M059J (cell line): Measurements from ENCODE around the gene FAM236C. TPM values are rescaled to one million over a fixed set of nuclear protein-coding genes. Genes with fewer than 3 reads are reported as not detected.
"Not testable (repeated sequence)": the region's sequence is repeated elsewhere in the genome, so short reads cannot be mapped to it uniquely, and the experiment has no call there.

ENCODE experiments used
- DNase-seq: peaks from one replicate; pipeline ENCODE4 v3.0.0-alpha.2; 2012; ENCODE audit warnings: low read depth
- total RNA-seq: library from RNA; depleted of rRNA; stranded (reverse); fragments of >200 nt; shearing (Covaris generic); gene quantifications from 2 replicates; pipeline ENCODE4 v1.2.3, GENCODE V29; 2014; rRNA removed

The FAM236C gene
- not detected in 2 replicates for total RNA-seq

DNA sequence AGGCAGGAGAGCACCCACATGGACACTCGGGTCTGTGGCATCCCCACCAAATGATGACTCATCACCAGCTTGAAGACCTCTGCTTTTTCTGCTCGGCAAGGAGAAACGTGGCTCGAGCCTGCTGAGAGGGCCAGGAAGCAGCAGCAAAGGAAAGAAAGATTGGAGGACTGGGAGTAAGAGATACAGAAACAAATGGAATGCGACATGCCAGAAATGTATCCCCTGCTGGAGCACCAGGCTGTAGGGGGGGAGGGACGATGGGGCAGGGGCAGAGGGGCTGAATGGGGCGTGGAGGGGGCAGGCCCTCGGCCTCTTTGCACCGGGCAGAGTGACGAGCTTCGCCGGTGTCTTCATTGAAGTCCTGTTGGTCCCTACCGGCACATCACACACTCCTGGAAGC, at the start of gene FAM236C:
Gene FAM236C, plus strand, starts transcription at position 301 of the 400 bp plus-strand sequence. CDS start 100 bp downstream, outside the sequence.
- DNase-seq, result not testable (repeated sequence)

DNA sequence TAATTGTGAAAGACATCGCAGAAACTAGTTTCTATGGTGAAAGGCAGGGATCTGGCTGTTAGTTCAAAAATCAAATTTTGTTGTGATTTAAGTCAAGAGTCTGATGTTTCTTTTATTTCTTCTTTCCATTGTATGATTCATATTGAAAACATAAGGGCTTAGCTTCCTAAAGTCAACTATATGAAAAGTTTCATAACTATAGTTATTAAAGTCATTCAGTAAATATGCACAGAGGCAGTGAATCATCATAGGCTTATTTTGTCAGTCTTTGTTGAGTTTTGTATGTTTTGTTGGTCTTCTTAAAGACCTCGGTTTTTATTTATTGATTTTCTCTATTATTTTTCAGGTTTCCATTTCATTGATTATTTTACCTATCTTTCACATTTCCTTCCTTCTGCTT, 29.5 kb upstream of the FAM236C start:
- DNase-seq, result not testable (repeated sequence)

DNA sequence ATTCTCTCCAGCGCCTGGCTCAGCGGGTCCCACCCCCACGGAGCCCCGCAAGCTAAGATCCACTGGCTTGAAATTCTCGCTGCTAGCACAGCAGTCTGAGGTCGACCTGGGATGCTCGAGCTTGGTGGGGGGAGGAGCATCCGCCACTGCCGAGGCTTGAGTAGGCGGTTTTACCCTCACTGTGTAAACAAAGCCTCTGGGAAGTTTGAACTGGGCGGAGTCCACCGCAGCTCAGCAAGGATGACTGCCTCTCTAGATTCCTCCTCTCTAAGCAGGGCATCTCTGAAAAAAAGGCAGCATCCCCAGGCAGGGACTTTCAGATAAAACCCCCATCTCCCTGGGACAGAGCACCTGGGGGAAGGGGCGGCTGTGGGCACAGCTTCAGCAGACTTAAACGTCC, 22.7 kb upstream of the FAM236C start:
- not testable (repeated sequence) for DNase-seq

DNA sequence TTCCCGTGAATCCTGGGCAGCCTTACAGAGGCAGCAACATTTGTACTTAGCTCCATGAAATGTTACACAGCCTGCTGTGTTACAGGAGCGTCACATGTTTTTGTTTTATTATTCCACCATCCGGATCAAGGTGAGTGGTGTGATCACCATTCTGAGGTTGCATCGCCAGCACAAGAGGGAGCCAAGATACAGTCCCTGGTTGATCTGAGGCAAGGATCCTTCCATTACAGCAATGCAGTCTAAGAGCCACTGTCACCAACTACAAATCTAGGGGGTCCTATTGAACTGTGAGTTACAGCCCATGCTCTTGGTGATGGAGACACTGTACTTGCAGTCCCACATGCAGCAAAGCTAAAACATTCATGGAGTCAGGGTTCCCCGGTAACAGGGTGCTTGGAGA, 3.7 kb downstream of the FAM236C start:
- not testable (repeated sequence) for DNase-seq

- not testable (repeated sequence) for DNase-seq
Measured at GRCh38 chrX:72932283-72932682, 19.9 kb downstream of the FAM236C start.

GRCh38 chrX:72936455-72936854, 24.0 kb downstream of the FAM236C start:
- DNase-seq, result not testable (repeated sequence)

GRCh38 chrX:72936882-72937455, 24.6 kb downstream of the FAM236C start:
- DNase-seq, result not testable (repeated sequence)

- not testable (repeated sequence) for DNase-seq
Measured at GRCh38 chrX:72937906-72938305, 25.5 kb downstream of the FAM236C start, which contains the start of gene FAM236A. FAM236A (plus strand) TSS chrX:72938206; CDS start chrX:72938263, 57 bp downstream.

DNA sequence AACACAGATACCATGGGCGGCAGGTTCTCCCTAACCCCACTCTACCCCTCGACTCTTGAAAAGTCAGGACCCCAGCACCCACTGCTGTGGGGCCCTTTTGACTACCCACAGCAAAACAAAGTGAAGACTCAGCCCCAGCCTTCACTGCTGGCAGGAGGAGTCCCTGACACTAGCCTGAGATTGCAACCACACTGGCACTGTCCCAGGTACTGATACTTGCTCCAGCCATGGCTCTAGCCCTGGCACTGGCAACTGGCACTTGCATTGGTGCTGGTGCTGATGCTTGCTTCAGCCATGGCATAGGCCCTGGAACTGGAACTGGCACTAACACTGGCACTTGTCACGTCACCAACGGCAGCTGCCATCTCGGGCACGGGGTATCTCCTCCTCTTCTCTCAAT, 29.9 kb downstream of the FAM236C start:
- not testable (repeated sequence) for DNase-seq

- DNase-seq, result not testable (repeated sequence)
Measured at GRCh38 chrX:72943035-72943818, 30.8 kb downstream of the FAM236C start.

GRCh38 chrX:72943819-72944169, 31.4 kb downstream of the FAM236C start, which contains the start of gene DMRTC1:
DMRTC1 (minus strand) TSS chrX:72943837; CDS start chrX:72875694, 68,143 bp downstream.
- not testable (repeated sequence) for DNase-seq

DNA sequence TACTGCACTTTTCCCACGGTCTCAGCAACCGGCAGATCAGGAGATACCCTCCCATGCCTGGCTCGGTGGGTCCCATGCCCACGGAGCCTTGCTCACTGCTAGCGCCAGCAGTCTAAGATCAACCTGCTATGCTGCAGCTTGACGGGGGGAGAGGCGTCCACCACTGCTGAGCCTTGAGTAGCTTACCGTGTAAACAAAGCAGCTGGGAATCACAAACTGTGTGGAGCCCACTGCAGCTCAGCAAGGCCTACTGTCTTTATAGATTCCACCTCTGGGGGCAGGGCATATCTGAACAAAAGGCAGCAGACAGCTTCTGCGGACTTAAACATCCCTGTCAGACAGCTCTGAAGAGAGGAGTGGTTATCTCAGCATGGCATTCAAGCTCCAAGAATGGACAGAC, 47.6 kb downstream of the FAM236C start:
- DNase-seq, result not testable (repeated sequence)

Other genes starting within 250 kb of the FAM236C start
- gene PHKA1, start 198.3 kb upstream of the FAM236C start, total RNA-seq, result 0.12 and 0.20 TPM in 2 replicates
- not detected in 2 replicates for gene DMRTC1B, start 135.7 kb upstream of the FAM236C start, total RNA-seq
- not detected in 2 replicates for gene FAM236B, start 130.0 kb upstream of the FAM236C start, total RNA-seq
- not detected in 2 replicates for gene FAM236D, start 104.4 kb upstream of the FAM236C start, total RNA-seq
- gene FAM236A, start 25.6 kb downstream of the FAM236C start, total RNA-seq, result not detected in 2 replicates
- gene DMRTC1, start 31.2 kb downstream of the FAM236C start, total RNA-seq, result not detected in 2 replicates
- gene PABPC1L2B, start 90.3 kb downstream of the FAM236C start, total RNA-seq, result not detected in 2 replicates
- gene PABPC1L2A, start 166.9 kb downstream of the FAM236C start, total RNA-seq, result not detected in 2 replicates